Activated T-helper 9 cell treated with anti-CD3 and anti-CD28 coated beads, Interleukin-2, amount 50 U/mL, for 16 hours (primary cell): ENCODE results near the gene CYP2W1.
"Not testable (repeated sequence)": the region's sequence is repeated elsewhere in the genome, so short reads cannot be mapped to it uniquely, and the experiment has no call there.

Experiments
- DNase-seq: peaks from one replicate; pipeline ENCODE4 v3.0.0-alpha.2; 2020; ENCODE audit warnings: low read depth

The CYP2W1 gene

GRCh38 chr7:983004-983615, at the start of gene CYP2W1:
TSS of gene CYP2W1 (plus strand) at chr7:983181. CDS start at chr7:983212, 31 bp downstream.
- no peak for DNase-seq

- DNase-seq = no peak
Measured at GRCh38 chr7:934469-935163, 48.4 kb upstream of the CYP2W1 start.

- no peak for DNase-seq
Measured at GRCh38 chr7:935164-935873, 47.7 kb upstream of the CYP2W1 start.

DNA sequence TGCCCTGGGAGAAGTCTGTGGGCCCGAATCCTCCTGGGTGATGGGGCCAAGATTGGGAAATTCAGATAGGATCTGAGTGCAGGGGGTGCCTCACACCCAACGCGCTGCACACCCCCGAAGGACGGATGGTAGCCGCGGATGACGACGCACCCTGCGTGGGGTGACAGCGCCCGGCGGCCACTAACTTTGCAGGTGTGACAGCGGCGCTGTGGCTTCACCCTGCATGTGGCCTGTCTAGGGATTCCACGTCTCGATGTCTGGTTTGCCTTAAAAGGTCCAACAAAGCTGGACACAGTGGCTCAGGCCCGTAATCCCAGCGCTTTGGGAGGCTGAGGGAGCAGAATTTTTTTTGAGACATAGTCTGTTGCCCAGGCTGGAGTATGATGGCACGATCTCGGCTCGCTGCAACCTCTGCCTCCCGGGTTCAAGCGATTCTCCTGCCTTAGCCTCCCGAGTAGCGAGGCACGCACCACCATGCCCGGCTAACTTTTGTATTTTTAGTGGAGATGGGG, 47.1 kb upstream of the CYP2W1 start:
- DNase-seq = no peak

GRCh38 chr7:936386-937054, 46.5 kb upstream of the CYP2W1 start:
- peak; percentile 21 for DNase-seq

GRCh38 chr7:937856-938484, 45.0 kb upstream of the CYP2W1 start:
- DNase-seq = no peak

DNA sequence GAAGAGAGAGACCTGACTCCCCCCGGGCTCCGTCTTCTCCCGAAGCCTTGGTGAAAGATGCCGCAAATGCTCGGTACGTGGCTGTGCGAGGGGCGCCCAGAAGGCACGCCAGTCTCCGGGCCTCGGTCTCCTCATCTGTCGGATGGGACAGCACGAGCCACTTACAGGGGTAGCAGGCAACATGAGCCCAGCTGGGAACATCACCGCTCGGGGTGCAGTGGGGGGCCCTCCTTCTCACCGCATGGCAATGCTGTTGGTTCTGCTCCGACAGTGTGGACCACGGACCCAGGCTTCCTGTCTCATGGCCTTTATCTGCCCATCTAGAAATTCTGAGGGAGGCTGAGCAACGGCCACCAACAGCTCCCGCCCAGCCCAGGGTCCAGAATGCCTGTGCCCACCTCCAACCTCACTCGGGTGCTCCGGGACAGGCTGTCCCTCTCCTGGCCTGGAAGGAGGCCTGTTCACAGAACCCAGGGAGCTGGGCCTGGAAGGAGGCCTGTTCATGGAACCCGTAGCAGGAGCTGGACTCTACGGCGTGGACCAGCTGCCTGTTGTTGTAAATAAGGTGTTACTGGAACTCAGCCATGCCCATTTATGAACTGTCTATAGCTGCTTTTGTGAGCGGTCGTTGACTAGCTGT, 44.3 kb upstream of the CYP2W1 start:
- DNase-seq = no peak

- no peak for DNase-seq
Measured at GRCh38 chr7:939843-940242, 43.1 kb upstream of the CYP2W1 start.

DNA sequence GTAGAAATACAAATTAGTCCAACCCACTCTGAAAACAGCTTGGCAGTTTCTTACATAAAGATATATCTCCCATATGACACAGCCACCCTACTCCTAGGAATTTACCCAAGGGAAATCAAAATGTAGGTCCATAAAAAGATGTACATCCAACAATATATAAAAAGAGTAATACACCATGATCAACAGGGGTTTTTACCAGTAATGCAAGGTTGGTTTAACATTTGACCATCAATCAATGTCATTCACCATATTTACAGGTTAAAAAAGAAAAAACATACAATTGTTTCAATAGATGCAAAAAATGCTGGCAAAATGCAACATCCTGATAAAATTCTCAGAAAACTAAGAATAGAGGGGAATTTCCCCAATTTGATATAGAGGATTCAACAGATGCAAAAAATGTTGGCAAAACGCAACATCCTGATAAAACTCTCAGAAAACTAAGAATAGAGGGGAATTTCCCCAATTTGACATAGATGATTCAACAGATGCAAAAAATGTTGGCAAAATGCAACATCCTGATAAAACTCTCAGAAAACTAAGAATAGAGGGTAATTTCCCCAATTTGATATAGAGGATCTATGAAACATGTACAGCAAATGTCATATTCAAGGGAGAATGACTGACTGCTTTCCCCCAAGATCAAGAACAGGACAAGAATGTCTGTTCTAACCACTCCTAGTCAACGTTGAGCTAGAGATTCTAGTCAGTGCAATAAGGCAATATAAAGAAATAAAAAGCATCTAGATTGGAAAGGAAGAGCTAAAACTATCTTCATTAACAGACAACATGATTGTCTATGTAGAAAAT, 42.2 kb upstream of the CYP2W1 start:
- DNase-seq = no peak

DNA sequence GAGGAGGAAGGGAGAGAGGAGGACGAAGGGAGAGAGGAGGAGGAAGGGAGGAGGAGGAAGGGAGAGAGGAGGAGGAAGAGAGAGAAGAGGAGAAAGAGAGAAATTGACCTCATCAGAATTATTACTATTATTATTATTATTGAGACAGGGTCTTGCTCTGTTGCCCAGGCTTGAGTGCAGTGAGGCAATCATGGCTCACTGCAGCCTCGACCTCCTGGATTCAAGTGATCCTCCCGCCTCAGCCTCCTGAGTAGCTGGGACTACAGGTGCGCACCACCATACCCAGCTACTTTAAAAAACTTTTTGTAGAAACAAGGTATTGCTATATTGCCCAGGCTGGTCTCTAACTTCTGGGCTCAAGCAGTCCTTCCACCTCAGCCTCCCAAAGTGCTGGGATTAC, 39.2 kb upstream of the CYP2W1 start:
- not testable (repeated sequence) for DNase-seq

GRCh38 chr7:944744-945143, 38.2 kb upstream of the CYP2W1 start:
- no peak for DNase-seq

GRCh38 chr7:945147-945555, 37.8 kb upstream of the CYP2W1 start:
- DNase-seq = no peak

GRCh38 chr7:945556-946255, 37.3 kb upstream of the CYP2W1 start:
- DNase-seq = no peak

DNA sequence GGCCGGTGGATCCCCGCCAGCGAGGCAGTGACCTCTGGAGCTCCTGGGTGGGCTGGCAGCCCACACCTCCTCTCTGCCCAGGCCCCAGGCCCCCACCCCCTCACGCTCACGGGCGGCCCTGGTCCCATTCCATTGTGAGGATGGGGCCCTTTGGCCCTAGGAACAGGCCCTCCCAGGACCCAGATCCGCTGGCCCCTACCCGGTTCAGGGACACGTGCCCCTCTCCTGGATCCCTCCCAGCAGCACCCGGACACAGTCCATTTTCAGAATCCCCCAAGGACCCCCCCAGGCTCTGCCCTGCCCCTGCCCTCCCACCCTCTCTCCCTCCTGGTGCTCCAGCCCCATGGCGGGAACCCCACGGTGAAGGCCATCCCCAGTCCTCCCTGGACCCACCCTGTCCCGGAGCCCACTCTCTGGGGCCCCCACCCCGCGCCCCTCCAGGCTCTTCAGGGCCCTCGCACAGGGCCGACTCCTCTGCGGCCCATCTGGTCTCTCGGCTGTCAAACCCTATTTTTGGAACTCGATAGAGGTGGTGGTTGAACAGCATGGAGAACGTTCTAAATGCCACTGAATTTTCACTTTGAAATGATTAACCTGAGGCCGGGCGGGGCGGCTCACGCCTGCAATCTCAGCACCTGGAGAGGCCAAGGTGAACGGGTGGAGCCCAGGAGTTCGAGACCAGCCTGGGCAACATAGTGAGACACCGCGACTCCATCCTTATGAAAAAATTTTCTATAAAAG, 36.6 kb upstream of the CYP2W1 start:
- no peak for DNase-seq

DNA sequence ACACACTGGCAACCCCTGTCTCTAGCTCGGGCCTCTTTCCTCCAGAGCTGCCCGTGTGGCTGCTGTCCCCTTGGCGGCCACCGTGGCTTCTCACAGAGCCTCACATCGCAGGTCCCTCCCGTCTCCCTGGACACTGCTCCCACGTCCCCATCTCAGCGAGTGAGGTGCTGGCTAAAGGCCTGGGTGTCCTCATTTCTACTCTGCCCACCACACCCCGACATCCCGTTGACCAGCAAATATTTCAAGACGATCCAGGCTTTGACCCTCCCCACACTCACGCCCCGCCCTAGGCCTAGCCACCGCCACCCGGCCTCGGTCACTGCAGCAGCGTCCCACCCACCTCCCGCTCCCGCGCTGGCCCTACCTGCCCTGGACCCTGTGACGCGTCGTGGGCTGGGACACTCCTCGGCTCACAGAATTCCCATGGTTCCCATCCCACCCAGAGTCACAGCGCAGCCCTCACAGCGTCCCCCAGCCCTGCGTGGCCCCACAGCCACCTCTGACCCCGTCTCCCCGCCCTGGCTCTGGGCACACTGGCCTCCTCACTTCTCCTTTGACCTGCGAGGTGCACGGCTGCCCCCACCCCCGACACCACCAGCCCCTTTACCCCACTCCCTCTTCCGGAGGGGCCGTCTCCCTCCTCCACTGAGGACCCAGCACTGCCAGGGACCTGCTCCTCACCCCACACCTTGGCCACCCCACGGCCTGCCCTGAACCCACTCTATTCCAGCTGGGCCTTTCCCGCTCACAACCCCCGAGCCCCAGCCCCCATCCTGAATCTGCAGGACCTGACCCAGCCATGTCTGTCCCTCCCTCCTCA, 35.4 kb upstream of the CYP2W1 start:
- no peak for DNase-seq

DNA sequence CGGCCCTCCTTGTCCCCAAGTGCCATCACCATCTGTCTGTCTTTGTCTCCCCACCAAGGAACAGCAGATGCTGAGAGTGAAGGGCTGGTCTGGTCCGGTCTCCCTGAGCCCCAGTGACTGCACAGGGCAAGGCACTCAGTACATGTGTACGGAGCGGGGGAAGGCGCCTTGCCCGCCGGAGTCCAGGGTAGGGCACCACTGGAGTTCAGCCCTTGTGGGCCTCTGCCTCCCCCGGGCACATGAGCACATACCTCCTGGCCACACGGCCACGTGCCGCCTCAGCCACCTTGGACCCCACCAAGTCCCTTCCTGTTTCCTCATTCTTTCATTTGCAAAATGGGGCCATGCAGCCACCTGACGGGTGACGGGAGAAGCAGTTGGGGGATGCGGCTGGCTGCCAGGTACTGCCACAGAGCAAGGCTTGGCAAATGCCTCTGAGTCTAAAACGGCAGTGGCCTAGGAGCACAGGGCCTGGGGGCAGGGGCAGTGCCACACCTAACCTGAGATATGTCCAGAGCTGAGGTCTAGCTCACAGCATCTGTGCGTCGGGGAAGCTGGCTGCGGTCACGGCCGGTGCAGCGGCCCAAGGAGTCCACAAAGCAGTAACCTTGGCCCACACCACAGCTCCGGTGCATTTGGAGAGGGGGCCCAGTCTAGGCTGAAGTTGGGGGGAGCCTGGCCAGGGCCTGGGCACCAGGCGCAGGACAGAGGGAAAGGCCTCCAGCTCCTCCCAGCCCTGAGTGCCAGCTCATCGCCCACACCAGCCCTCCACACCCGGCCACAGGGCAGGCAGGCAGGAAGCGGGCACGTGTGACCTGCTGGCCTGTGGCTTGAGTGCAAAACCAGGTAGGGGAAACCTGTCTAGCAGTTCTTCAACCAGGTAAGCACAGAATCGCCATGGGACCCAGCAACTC, 33.7 kb upstream of the CYP2W1 start:
- no peak for DNase-seq

GRCh38 chr7:951881-952547, 31.0 kb upstream of the CYP2W1 start:
- DNase-seq = no peak
